SU-DHL-6 (cell line): ENCODE measurements around the gene CCN6.

Experiments
- H2AFZ ChIP-seq: fragments of 200-600 bp; sonication (generic); 2 replicates; pipeline ENCODE4 v1.6.1; 2014; ENCODE audit warnings: low read depth, mild to moderate bottlenecking, moderate library complexity, mixed read lengths, antibody characterized with exemption, low read length; ENCODE audit not compliant: severe bottlenecking
- H3F3A ChIP-seq: fragments of 200-600 bp; shearing (Covaris generic); 2 replicates; pipeline ENCODE4 v1.6.0; 2016; ENCODE audit warnings: antibody characterized with exemption, mild to moderate bottlenecking; ENCODE audit not compliant: insufficient read depth
- H3K27ac ChIP-seq: fragments of 200-600 bp; sonication (generic); 2 replicates; pipeline ENCODE4 v1.5.1; 2016; ENCODE audit warnings: low read depth, mild to moderate bottlenecking, low read length, moderate library complexity, mixed read lengths
- H3K27me3 ChIP-seq: fragments of 200-600 bp; sonication (generic), shearing (Covaris generic); 2 replicates; pipeline ENCODE4 v1.6.0; 2014; ENCODE audit warnings: mild to moderate bottlenecking, low read length
- H3K36me3 ChIP-seq: fragments of 200-600 bp; sonication (generic); 2 replicates; pipeline ENCODE4 v1.6.1; 2014; ENCODE audit warnings: mild to moderate bottlenecking, low read length, mixed read lengths
- H3K4me2 ChIP-seq: fragments of 300-600, 200-600 bp; shearing (Covaris generic), sonication (generic); 2 replicates; pipeline ENCODE4 v1.6.0; 2014; ENCODE audit warnings: low read length, low read depth, mild to moderate bottlenecking; ENCODE audit not compliant: poor library complexity, severe bottlenecking
- H3K4me3 ChIP-seq: fragments of 200-600 bp; sonication (generic); 2 replicates; pipeline ENCODE4 v1.5.1; 2014; ENCODE audit warnings: antibody characterized with exemption, low read length, mild to moderate bottlenecking, mixed read lengths; ENCODE audit not compliant: insufficient read depth, poor library complexity, severe bottlenecking
- H3K79me2 ChIP-seq: fragments of 200-600 bp; sonication (generic); 2 replicates; pipeline ENCODE4 v1.6.1; 2014; ENCODE audit warnings: mild to moderate bottlenecking, low read length, moderate library complexity; ENCODE audit not compliant: insufficient read depth
- H3K9ac ChIP-seq: fragments of 200-600 bp; sonication (generic); 2 replicates; pipeline ENCODE4 v1.7.0; 2014; ENCODE audit warnings: mild to moderate bottlenecking, low read length
- H3K9me2 ChIP-seq: fragments of 200-600 bp; sonication (generic); replicated peaks from 2 replicates; pipeline ENCODE4 v1.6.1; 2014; ENCODE audit warnings: low read length; ENCODE audit not compliant: insufficient read depth
- H3K9me3 ChIP-seq: fragments of 200-600 bp; sonication (generic); 2 replicates; pipeline ENCODE4 v1.6.1; 2014; ENCODE audit warnings: low read length, mixed read lengths; ENCODE audit not compliant: insufficient read depth
- H4K20me1 ChIP-seq: fragments of 200-600 bp; sonication (generic); 2 replicates; pipeline ENCODE4 v1.6.1; 2014; ENCODE audit warnings: low read depth, mild to moderate bottlenecking, antibody characterized with exemption, low read length, moderate library complexity, mixed read lengths
- EZH2phosphoT487 ChIP-seq: fragments of 200-600 bp; sonication (generic), shearing (Covaris generic); conservative IDR thresholded peaks from 2 replicates; pipeline ENCODE4 v1.6.1; 2018; ENCODE audit warnings: mild to moderate bottlenecking, antibody characterized with exemption, low read length, moderate library complexity, mixed read lengths
- TF ChIP-seq, protein P1 (sequence below): fragments of 200-600 bp; sonication (generic); IDR thresholded peaks from one replicate; pipeline ENCODE4 v1.5.1; 2017; ENCODE audit warnings: antibody characterized with exemption, mild to moderate bottlenecking, low read length, moderate library complexity; ENCODE audit not compliant: insufficient read depth, poor library complexity, severe bottlenecking

Gene CCN6

DNA sequence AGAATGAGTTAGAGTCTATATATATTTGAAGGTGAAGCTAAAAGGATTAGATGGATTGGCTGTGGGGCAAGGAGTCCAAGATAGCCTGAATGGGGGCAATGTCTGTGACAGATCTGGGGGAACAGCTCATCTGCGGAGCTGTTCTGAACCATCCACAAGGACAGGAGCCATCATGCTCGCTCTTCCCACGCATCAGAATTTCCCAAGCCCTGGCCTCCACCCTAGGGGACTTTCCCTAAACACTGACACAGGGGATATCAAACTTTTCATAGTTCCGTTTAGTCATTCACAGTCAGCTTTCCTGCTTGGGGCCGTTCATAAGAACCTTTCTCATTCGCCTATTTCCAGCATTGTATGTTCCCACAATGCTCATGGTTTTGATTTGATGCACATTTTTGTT is 37.6 kb upstream of the CCN6 start:
- no peak overlapping the region for H3K27ac ChIP-seq
- TF ChIP-seq, protein P1, sequence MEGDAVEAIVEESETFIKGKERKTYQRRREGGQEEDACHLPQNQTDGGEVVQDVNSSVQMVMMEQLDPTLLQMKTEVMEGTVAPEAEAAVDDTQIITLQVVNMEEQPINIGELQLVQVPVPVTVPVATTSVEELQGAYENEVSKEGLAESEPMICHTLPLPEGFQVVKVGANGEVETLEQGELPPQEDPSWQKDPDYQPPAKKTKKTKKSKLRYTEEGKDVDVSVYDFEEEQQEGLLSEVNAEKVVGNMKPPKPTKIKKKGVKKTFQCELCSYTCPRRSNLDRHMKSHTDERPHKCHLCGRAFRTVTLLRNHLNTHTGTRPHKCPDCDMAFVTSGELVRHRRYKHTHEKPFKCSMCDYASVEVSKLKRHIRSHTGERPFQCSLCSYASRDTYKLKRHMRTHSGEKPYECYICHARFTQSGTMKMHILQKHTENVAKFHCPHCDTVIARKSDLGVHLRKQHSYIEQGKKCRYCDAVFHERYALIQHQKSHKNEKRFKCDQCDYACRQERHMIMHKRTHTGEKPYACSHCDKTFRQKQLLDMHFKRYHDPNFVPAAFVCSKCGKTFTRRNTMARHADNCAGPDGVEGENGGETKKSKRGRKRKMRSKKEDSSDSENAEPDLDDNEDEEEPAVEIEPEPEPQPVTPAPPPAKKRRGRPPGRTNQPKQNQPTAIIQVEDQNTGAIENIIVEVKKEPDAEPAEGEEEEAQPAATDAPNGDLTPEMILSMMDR, result no peak
- no peak for TF ChIP-seq EZH2phosphoT487
- no peaks in the 10 kb centered on the region for H4K20me1 ChIP-seq
- H2AFZ ChIP-seq, result no peak overlapping the region
- no peaks in the 10 kb centered on the region for H3K9me3 ChIP-seq
- H3K27me3 ChIP-seq, result no peaks in the 10 kb centered on the region
- H3F3A ChIP-seq, result no peaks in the 10 kb centered on the region
- H3K79me2 ChIP-seq, result no peaks in the 10 kb centered on the region
- no peak overlapping the region for H3K4me3 ChIP-seq
- H3K9me2 ChIP-seq, result no peaks in the 10 kb centered on the region
- H3K36me3 ChIP-seq, result no peaks in the 10 kb centered on the region
- no peak overlapping the region for H3K4me2 ChIP-seq
- H3K9ac ChIP-seq, result no peak overlapping the region

GRCh38 chr6:112017169-112017568 is 36.7 kb upstream of the CCN6 start:
- Histone ChIP-seq H2AFZ (no peak overlapping the region), H3K4me2 (no peak overlapping the region), H3K4me3 (no peak overlapping the region), H3K27ac (no peak overlapping the region), H3K9me2 (no peaks in the 10 kb centered on the region), H3K79me2 (no peaks in the 10 kb centered on the region), H4K20me1 (no peaks in the 10 kb centered on the region), H3K9me3 (no peaks in the 10 kb centered on the region), H3K27me3 (no peaks in the 10 kb centered on the region), H3F3A (no peaks in the 10 kb centered on the region), H3K9ac (no peak overlapping the region), H3K36me3 (no peaks in the 10 kb centered on the region)
- TF ChIP-seq EZH2phosphoT487, result no peak
- TF ChIP-seq, protein P1, result no peak

DNA sequence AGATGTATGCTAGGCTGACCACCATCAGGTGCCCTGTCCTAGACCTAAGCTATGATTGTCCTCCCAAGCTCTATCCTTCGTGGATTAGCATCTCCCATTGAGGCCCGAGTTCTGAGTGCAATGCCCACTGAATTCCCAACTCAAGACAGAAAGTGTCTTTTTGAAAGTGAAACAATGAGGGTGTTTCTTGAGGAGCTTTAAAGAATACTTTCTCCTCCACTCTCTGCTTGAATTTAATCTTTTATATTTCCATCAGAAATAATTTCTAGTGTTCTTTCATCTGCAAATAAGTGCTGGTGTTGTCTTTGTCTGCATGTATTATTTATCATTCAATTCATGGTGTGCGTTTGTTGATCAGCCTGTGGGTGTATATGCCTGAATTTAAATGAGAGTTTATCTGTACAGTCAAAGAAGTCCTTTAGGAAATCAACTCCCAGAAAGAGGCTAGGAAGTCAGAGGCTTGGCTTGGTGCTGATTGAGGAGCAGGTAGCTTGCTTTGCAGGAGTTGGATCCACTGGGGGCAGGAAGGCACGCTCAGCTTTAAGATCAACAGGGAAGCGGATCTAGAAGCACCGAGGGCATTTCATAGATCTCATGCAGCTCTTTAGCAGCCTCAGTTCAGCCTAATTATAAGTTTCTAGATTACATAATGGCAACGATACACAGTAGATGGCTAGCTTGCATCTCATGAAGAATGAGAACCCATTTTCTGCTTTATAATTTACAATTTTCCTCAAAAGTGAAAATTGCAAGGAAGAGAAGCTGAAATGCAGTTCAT is 36.0 kb upstream of the CCN6 start:
- Histone ChIP-seq H3K9me3 (no peaks in the 10 kb centered on the region), H3K4me2 (no peak overlapping the region), H3K27ac (no peak overlapping the region), H3K4me3 (no peak overlapping the region), H3K36me3 (no peaks in the 10 kb centered on the region), H3K9me2 (no peaks in the 10 kb centered on the region), H3K27me3 (no peaks in the 10 kb centered on the region), H3F3A (no peaks in the 10 kb centered on the region), H4K20me1 (no peaks in the 10 kb centered on the region), H3K79me2 (no peaks in the 10 kb centered on the region), H3K9ac (no peak overlapping the region), H2AFZ (no peak overlapping the region)
- no peak for TF ChIP-seq EZH2phosphoT487
- TF ChIP-seq, protein P1, result no peak
